ENCODE measurements around the gene MTCH1. TPM values are rescaled to one million over a fixed set of nuclear protein-coding genes. Genes with fewer than 3 reads are reported as not detected.

Gene MTCH1
- total and polyA plus RNA-seq, 9 of the 15 experiments (the other 6 are each of a cell fraction or from before 2014, with no cell fraction given) = 7.9 to 161 (median 118) TPM

GRCh38 chr6:36954262-36954931 is 31.6 kb downstream of the MTCH1 start, which contains the start of gene PI16 (continued):
- TF ChIP-seq GTF2B (IDR thresholded peaks at IDR 0.05; ENCODE audit: extremely low read depth, insufficient read length) (no peak), ZNF133 (CRISPR knock-in tag; IDR thresholded peaks at IDR 0.05) (0 out of 2 replicates have a peak, but pooled peaks have one; percentile 74), ZNF184 (CRISPR knock-in tag; IDR thresholded peaks at IDR 0.05) (no peak), HNRNPLL (IDR thresholded peaks at IDR 0.05; ENCODE audit: low read depth, low read length, poor library complexity, severe bottlenecking) (no peak), SMAD4 (CRISPR knock-in tag; conservative IDR thresholded peaks at IDR 0.05) (peak; percentile 86), CBFB (CRISPR knock-in tag; IDR thresholded peaks at IDR 0.05) (peak; percentile 93), GTF2A2 (tag; IDR thresholded peaks at IDR 0.05) (no peak), ZBTB9 (CRISPR knock-in tag; IDR thresholded peaks at IDR 0.05) (no peak), GATAD2B (IDR thresholded peaks at IDR 0.05; ENCODE audit: borderline replicate concordance) (no peak), TAF9B (IDR thresholded peaks at IDR 0.05; ENCODE audit: partially characterized antibody) (no peak), MTA1 (IDR thresholded peaks at IDR 0.05; ENCODE audit: borderline replicate concordance) (peak; percentile 91; the same call in 1 of the 2 replicates), DLX4 (CRISPR knock-in tag; IDR thresholded peaks at IDR 0.05) (no peak), E2F8 (IDR thresholded peaks at IDR 0.05; ENCODE audit: low read depth, partially characterized antibody) (no peak), ZNF217 (CRISPR knock-in tag; IDR thresholded peaks at IDR 0.05) (no peak), CREB3 (tag; conservative IDR thresholded peaks at IDR 0.05; ENCODE audit: low read depth) (no peak), STAG1 (CRISPR knock-in tag; IDR thresholded peaks at IDR 0.05; ENCODE audit: borderline replicate concordance) (no peak), STAT5B (CRISPR knock-in tag; IDR thresholded peaks at IDR 0.05) (no peak), CSDE1 (IDR thresholded peaks at IDR 0.05) (no peak), PHF21A (IDR thresholded peaks at IDR 0.05; ENCODE audit: borderline replicate concordance, low read depth) (peak; percentile 94; the same call in 1 of the 2 replicates), NR2F6 (CRISPR knock-in tag; IDR thresholded peaks at IDR 0.05) (no peak), TFAM (CRISPR knock-in tag; conservative IDR thresholded peaks at IDR 0.05) (no peak), NR2C2 (CRISPR knock-in tag; IDR thresholded peaks at IDR 0.05) (no peak), NR2C2 (tag; IDR thresholded peaks at IDR 0.05) (0 out of 2 replicates have a peak, but pooled peaks have one; percentile 39), MXI1 (IDR thresholded peaks at IDR 0.05; ENCODE audit: low read depth, low read length) (peak; percentile 45; the same call in 1 of the 2 replicates)
